Stimulated activated CD4-positive, alpha-beta T cell treated with anti-CD3 and anti-CD28 coated beads, TNF-alpha, amount 100 ng/mL, for 24 hours (primary cell): ENCODE results near the gene NUAK1.

Experiments used
- DNase-seq, 3 experiments: peaks; one replicate each; pipeline ENCODE4 v3.0.0-alpha.2; 2020; ENCODE audit warnings: low read depth in 3 of 3

The NUAK1 gene

DNA sequence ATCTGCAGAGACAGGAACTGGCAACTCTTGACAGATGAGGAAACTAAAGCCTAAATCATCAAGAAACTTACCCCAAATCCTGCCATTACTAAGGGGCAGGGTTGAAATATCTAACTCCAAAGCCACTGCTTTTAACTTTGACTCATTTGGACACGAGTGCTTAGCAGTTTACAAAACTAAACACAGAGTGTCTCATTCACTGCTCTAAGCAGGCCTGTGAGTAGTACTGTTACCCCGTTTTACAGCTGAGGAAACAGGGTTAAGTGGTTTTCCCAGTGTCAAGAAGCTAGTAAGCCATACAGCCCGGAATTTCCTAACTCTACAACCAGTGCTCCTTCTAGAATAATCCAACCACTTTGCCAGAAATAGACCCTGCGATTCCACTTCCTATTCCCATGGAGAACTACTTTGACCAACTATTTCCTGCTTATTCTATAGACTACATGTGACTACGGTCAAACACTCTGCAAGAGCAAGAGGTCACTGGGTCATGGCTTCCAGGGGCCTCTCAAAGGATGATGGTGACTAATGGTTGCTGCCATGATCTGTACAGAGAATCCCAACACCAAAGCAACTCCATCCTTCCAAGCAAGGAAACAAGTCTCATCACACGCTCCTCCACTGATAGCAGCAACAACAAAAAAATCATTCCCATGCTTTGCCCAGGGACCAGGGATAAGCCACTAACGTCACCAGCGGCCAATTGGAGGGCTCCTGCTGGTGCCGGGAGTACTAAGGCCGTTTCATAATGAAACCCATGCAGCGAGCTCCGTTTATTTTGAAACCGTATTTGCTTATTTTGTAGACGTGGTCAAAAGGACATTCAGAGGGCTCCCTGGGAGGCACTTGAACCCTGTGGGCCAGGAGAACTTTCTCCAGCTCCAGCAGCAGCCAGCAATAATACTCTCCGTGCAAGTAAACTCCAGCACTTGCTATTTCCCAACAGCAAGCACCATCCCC is 56.3 kb downstream of the NUAK1 start:
- no peak for DNase-seq

DNA sequence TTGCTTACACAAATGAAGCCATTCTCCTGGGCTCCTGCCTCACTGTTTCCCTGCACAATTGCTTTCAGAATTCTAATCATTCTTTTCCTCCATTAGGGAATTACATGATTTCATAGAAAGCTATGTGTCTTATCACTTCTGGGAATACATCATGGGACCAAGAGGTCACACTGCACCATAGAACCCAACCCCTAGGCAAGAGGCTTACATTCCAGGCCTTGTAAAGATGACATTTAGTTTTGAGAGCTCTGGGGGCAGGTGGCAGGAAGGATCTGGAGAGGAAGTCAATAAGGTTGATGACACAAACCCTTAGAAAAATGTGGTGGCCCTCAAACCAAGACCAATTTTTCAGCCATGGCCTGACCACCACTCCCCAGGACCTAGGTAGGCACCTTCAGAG is 57.1 kb downstream of the NUAK1 start:
- DNase-seq = no peak

GRCh38 chr12:106080791-106081170 is 58.0 kb downstream of the NUAK1 start:
- DNase-seq = no peak

DNA sequence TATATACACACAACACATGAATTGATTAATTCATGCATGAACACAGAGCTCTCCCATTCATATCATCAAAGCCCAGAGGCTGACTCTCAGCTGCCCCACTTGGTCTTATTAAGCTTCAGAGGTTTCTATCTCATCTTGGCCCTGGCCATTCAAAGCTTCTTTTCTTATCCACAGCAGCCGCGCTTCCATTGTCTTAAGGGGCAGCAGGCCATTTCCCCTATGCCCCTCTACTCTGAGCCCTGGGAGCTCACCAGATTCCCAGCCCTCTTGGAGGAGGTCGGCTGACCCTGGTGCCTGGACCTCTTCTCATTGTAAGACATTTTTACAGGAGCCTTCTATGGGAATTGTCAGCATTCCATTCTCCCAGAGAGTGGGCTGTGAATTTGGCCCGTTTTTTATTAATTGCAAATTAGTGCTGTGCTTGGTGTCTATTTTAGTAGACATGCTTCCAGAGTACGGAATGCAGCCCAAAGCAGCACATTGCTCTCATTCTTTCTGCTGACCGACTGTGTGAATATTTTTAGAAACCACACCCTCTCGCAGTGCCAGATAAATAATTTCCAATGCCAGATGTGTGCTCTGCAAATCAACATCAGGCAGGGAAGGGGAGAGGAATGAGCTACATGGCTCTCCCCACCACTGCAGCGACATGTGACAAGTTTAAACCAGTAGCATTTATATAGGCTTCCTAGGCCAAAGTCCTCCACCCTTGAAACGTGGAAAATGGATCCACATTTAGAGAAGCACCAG is 58.5 kb downstream of the NUAK1 start:
- DNase-seq = no peak

GRCh38 chr12:106079148-106079738 is 59.5 kb downstream of the NUAK1 start:
- no peak for DNase-seq

GRCh38 chr12:106078358-106079010 is 60.3 kb downstream of the NUAK1 start:
- no peak for DNase-seq

DNA sequence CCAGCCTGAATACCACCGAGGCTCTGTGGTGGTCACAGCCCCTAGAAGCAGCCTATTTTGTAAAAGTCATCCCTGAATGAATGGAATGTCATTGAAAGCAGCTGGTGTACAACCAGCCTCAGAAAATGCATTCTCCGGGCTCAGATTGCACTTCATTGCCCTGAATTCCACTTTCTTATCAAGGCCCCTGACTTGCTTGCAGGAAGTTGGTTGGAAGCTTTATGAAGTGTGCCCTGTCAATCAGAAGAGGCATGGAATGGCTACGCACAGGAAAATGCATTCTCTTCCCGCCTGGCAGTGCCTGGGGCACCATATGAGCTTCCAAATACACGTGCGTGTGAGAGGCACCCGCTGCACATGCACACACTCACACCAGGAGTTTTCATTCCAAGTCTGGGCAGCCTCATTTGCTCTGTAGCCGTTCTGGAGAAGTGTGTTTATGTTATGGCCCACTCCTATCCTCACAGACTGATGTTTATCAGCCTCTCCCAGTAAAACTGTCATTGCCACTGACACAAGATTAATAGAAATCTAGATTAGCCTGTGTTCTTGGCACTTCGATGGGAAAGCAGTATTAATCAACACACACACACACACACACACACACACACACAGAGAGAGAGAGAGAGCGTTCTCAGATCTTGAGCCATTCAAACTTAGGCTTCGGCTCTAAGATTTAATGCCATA is 63.9 kb downstream of the NUAK1 start:
- DNase-seq = no peak

DNA sequence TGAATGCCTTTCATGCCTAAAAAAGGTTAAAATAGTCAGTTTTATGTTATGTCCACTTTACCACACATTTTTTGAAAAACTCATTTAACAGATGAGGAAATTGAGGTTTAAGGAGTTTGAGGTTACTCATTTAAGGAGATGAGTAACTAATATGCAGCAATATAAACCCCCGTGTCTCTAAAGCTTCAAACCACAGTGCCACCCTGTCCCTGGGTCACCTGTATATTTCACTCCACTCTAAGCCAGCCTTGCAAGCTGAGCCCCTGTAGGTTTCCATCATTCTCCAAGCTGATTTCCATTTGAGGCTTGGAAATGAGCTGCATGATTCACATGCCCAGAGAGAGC is 64.4 kb downstream of the NUAK1 start:
- DNase-seq = no peak

GRCh38 chr12:106073179-106073578 is 65.6 kb downstream of the NUAK1 start:
- no peak for DNase-seq

GRCh38 chr12:106072751-106073150 is 66.0 kb downstream of the NUAK1 start:
- DNase-seq = no peak

DNA sequence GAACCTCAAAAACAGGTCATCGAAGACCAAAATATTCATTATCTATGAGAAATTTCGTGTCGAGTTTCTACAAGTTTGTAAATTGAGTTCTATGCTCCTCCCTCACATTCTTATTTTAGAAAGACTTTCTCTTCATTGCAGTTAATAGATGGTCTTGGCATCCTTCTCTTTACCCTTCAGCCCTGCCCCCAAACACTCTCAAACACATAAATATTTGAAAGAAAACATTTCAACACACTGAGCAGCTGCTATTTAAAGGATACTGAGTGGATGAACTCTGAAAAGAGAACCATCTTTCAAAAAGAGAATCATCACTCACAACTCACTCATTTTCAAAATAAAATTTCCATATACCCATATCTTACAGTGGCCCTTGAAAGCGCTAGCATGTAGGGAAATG is 67.1 kb downstream of the NUAK1 start:
- DNase-seq = no peak

DNA sequence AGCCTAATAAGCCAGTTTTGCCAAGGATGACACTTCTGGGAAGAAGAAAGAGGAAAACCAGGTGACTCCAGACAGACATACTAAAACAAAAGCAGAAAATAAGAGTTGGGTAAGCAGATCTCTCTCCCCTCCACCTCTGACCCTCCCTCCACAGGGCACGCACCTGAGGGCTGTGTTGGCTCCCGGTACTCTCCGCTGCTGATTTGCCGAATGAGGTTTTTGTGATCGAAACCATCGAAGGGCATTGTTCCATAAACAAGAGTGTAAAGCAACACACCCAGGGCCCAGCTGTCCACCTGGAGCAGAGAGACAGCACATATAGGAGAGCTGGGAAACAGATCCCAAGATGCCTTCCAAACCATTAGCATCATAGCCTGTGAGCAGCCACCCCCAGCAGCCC is 68.1 kb downstream of the NUAK1 start:
- DNase-seq = no peak

GRCh38 chr12:106070147-106070546 is 68.6 kb downstream of the NUAK1 start:
- no peak for DNase-seq

DNA sequence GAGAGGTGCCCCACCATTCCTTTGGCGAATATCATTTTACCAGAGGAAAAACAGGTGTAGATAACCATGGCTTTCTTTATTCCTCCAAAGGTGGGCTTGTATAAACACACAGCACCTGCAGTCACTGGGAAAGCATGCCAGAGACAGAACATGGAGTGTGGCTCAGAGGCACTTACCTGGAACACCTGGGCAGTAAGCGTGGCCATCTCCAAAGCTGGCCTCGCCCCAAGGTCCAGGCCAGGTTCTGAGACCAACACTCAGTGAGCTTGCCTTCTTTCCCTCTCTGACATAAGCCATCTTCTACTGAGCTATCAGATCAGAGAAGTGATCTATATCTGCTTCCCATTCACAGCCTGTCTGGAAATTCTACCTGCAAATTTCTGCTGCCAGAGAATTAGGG is 70.5 kb downstream of the NUAK1 start:
- no peak for DNase-seq

- no peak for DNase-seq
Measured at GRCh38 chr12:106067606-106068205, 71.0 kb downstream of the NUAK1 start.

- DNase-seq = no peak
Measured at GRCh38 chr12:106066726-106067325, 71.9 kb downstream of the NUAK1 start.

DNA sequence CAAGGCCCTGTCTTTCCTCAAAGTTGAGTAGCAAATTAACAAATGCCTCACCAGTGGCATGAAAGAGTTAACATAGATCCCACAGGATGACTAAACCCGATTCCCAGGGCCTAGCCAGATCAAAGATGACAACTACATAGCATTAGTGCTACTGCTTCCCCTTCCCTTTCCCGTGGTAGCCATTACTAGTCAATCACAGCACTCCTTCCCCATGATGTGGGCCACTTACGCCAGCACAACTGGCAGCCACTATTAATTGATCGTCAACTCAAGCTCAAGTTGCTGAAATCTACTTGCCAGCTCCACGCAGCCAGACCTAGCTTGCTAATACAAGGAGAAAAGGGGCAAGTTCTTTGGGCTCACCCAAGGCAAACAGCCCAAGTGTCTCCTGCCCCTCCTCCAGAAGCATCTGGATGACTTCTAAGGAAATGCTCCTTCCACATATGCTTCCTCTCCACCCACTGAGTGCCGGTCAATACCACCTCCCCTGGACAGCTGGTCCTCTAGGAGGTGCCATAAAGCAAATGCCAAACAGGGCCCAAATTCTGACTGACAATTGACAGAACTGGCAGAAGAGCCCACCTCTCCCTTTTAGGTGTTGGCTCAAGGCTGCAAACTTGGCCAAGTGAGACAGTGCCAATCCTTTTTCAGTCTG is 72.6 kb downstream of the NUAK1 start:
- DNase-seq = no peak

DNA sequence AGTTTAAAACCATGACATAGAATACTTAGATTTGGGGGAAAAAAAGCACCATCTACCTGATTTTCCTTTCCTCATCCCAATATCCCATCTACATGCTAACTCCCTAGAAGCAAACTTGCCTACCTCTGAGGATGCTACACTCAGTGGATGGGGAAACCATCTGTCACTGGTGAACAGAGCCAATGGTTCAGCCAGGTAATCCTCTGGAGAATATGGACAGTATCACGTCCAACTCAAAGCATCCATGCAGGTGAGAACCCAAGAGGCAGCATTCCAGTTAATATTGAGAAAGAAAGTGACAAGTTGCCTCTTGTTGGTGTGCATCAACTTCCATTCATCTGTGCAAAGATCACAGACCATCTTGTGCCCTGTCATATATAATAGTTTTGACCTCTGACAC is 73.2 kb downstream of the NUAK1 start:
- DNase-seq = no peak

- no peak for DNase-seq
Measured at GRCh38 chr12:106064721-106065021, 74.1 kb downstream of the NUAK1 start.
